GM21723 (cell line): ENCODE data around the gene TMEM43.

Source experiments
- ATAC-seq: cut with Tn5 transposase; IDR thresholded peaks from one replicate; pipeline ENCODE4 v1.9.1; 2021; ENCODE audit warnings: mild to moderate bottlenecking, moderate library complexity; ENCODE audit not compliant: unreplicated experiment

Gene TMEM43

GRCh38 chr3:14137445-14137844 lies 12.6 kb downstream of the TMEM43 start:
- ATAC-seq, result no peak

GRCh38 chr3:14138109-14138877 lies 13.4 kb downstream of the TMEM43 start:
- no peak for ATAC-seq

GRCh38 chr3:14138878-14139655 lies 14.2 kb downstream of the TMEM43 start:
- no peak for ATAC-seq

- ATAC-seq, result no peak
These were observed 14.9 kb downstream of the TMEM43 start for GRCh38 chr3:14139771-14140170.

- no peak for ATAC-seq
These were observed 15.8 kb downstream of the TMEM43 start for GRCh38 chr3:14140668-14141067.

GRCh38 chr3:14141144-14141543 lies 16.3 kb downstream of the TMEM43 start:
- no peak for ATAC-seq

- no peak for ATAC-seq
These were observed 16.9 kb downstream of the TMEM43 start for GRCh38 chr3:14141602-14142341.

GRCh38 chr3:14142567-14143270 lies 17.9 kb downstream of the TMEM43 start:
- ATAC-seq, result no peak

GRCh38 chr3:14143271-14144225 lies 18.7 kb downstream of the TMEM43 start:
- no peak for ATAC-seq

- peak; percentile 96 for ATAC-seq
These were observed 19.7 kb downstream of the TMEM43 start for GRCh38 chr3:14144423-14145075.

GRCh38 chr3:14145236-14145635 lies 20.4 kb downstream of the TMEM43 start:
- no peak for ATAC-seq

GRCh38 chr3:14145670-14146380 lies 21.0 kb downstream of the TMEM43 start:
- ATAC-seq, result no peak

GRCh38 chr3:14146381-14147065 lies 21.7 kb downstream of the TMEM43 start:
- no peak for ATAC-seq

- no peak for ATAC-seq
These were observed 22.2 kb downstream of the TMEM43 start for GRCh38 chr3:14147066-14147435.

- ATAC-seq, result no peak
These were observed 22.8 kb downstream of the TMEM43 start for GRCh38 chr3:14147617-14148016.

- no peak for ATAC-seq
These were observed 23.5 kb downstream of the TMEM43 start for GRCh38 chr3:14148041-14148985.

- no peak for ATAC-seq
These were observed 25.2 kb downstream of the TMEM43 start for GRCh38 chr3:14150078-14150477.
